PC-9 (cell line): ENCODE results near the gene TGDS. TPM values are rescaled to one million over a fixed set of nuclear protein-coding genes. Genes with fewer than 3 reads are reported as not detected.

Experiments used
- BruUV-seq: library from RNA; stranded (reverse); fragments of 400-500 nt; replicated peaks from 2 replicates; lab custom pipeline; 2021; lab: Mats Ljungman, UMichigan
- CTCF ChIA-PET: fragments of 300-600 bp; sonication (Branson Sonifier 250); formaldehyde crosslinking; loops from one replicate; lab custom pipeline; 2022; ENCODE audit warnings: antibody characterized with exemption; lab: Charles Lee
- POLR2A ChIA-PET: fragments of 300-600 bp; sonication (Branson Sonifier 250); formaldehyde crosslinking; loops from one replicate; lab custom pipeline; 2022; ENCODE audit warnings: antibody characterized with exemption; ENCODE audit not compliant: unreplicated experiment; lab: Charles Lee
- DNase-seq, 2 experiments: peaks; one replicate each; pipeline versions ENCODE4 v3.0.0 to v3.0.0-alpha.2; 2015 to 2022; ENCODE audit warnings: mixed read lengths in 1 of 2
- H2AFZ ChIP-seq: fragments of 200-600 bp; sonication (generic); 2 replicates; pipeline ENCODE4 v1.8.1; 2017; ENCODE audit warnings: antibody characterized with exemption
- H3F3A ChIP-seq: fragments of 200-600 bp; sonication (generic); 2 replicates; pipeline ENCODE4 v1.8.1; 2017; ENCODE audit warnings: antibody characterized with exemption, mild to moderate bottlenecking, low read depth; ENCODE audit not compliant: insufficient read depth
- H3K27ac ChIP-seq: fragments of 200-600 bp; sonication (generic); 2 replicates; pipeline ENCODE4 v1.6.1; 2016; ENCODE audit warnings: mixed run types
- H3K27me3 ChIP-seq: fragments of 200-600 bp; sonication (generic); 2 replicates; pipeline ENCODE4 v1.6.1; 2016; ENCODE audit warnings: low read depth, mixed run types; ENCODE audit not compliant: insufficient read depth
- H3K36me3 ChIP-seq: fragments of 200-600 bp; sonication (generic); 2 replicates; pipeline ENCODE4 v1.6.1; 2016; ENCODE audit warnings: low read depth, mixed run types
- H3K4me1 ChIP-seq: fragments of 200-600 bp; sonication (generic); replicated peaks from 2 replicates; pipeline ENCODE4 v1.6.1; 2016; ENCODE audit warnings: mixed run types; ENCODE audit not compliant: insufficient read depth
- H3K4me2 ChIP-seq: fragments of 200-600 bp; sonication (generic); 2 replicates; pipeline ENCODE4 v1.6.1; 2017; ENCODE audit warnings: mixed run types
- H3K4me3 ChIP-seq: fragments of 200-600 bp; sonication (generic); 2 replicates; pipeline ENCODE4 v1.6.1; 2016; ENCODE audit warnings: mixed run types
- H3K79me2 ChIP-seq: fragments of 200-600 bp; sonication (generic); 2 replicates; pipeline ENCODE4 v1.6.1; 2017; ENCODE audit warnings: low read depth, mixed run types
- H3K9me2 ChIP-seq: fragments of 200-600 bp; sonication (generic); 2 replicates; pipeline ENCODE4 v1.8.1; 2017; ENCODE audit warnings: mild to moderate bottlenecking; ENCODE audit not compliant: insufficient read depth
- H3K9me3 ChIP-seq: fragments of 200-600 bp; sonication (generic); 2 replicates; pipeline ENCODE4 v1.8.1; 2016; ENCODE audit warnings: low read depth; ENCODE audit not compliant: insufficient read depth
- H4K20me1 ChIP-seq: fragments of 200-600 bp; sonication (generic); 2 replicates; pipeline ENCODE4 v1.8.1; 2017; ENCODE audit not compliant: insufficient read depth
- EZH2 ChIP-seq: fragments of 200-600 bp; sonication (generic); IDR thresholded peaks from 2 replicates; pipeline ENCODE4 v1.8.0; 2017; ENCODE audit warnings: antibody characterized with exemption, low read depth
- intact Hi-C: fragments of 100-400 bp; cut with micrococcal nuclease; formaldehyde crosslinking; loops from one replicate; pipeline ENCODE4 v1.10.0; 2022; ENCODE audit not compliant: unreplicated experiment
- total RNA-seq: library from RNA; stranded (reverse); gene quantifications from 2 replicates; pipeline ENCODE4 v1.2.3, GENCODE V29; 2021
- TF ChIP-seq, protein P1 (sequence below): fragments of 200-600 bp; sonication (generic); conservative IDR thresholded peaks from 2 replicates; pipeline ENCODE4 v1.6.1; 2017; ENCODE audit warnings: mixed run types, antibody characterized with exemption, mild to moderate bottlenecking, moderate library complexity

Gene TGDS
- total RNA-seq, 1 experiment from 2014 or later, result 6.2 TPM

DNA sequence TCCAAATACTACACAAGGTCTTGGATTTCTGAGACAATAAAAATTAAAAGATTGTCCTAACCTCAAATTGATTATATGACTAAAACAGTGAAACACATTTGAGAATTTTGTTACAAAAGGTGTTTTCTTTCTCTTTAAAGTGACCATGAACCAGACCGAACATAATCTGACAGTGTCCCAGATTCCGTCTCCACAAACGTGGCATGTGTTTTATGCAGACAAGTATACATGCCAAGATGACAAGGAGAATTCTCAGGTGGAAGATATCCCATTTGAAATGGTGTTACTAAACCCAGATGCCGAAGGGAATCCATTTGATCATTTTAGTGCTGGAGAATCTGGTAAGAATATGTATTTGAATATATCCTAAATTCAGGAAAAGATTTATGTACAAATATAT lies 16.1 kb upstream of the TGDS start:
- Histone ChIP-seq H3K27me3 (no peaks in the 10 kb centered on the region), H2AFZ (no peak overlapping the region), H3K4me1 (no peaks in the 10 kb centered on the region), H3K9me3 (no peaks in the 10 kb centered on the region), H3K36me3 (peaks cover 19% of the 10 kb centered on the region; the same call in 1 of the 2 replicates), H3K27ac (no peak overlapping the region), H3K9me2 (no peaks in the 10 kb centered on the region), H3K79me2 (no peaks in the 10 kb centered on the region), H3K4me2 (no peak overlapping the region), H3K4me3 (no peak overlapping the region), H3F3A (no peaks in the 10 kb centered on the region), H4K20me1 (no peaks in the 10 kb centered on the region)
- ChIA-PET CTCF (no interaction called here), POLR2A (no interaction called here)
- DNase-seq, result no peak
- intact Hi-C loops, result no loop called here
- BruUV-seq, result no TSS peak
- TF ChIP-seq, protein P1, sequence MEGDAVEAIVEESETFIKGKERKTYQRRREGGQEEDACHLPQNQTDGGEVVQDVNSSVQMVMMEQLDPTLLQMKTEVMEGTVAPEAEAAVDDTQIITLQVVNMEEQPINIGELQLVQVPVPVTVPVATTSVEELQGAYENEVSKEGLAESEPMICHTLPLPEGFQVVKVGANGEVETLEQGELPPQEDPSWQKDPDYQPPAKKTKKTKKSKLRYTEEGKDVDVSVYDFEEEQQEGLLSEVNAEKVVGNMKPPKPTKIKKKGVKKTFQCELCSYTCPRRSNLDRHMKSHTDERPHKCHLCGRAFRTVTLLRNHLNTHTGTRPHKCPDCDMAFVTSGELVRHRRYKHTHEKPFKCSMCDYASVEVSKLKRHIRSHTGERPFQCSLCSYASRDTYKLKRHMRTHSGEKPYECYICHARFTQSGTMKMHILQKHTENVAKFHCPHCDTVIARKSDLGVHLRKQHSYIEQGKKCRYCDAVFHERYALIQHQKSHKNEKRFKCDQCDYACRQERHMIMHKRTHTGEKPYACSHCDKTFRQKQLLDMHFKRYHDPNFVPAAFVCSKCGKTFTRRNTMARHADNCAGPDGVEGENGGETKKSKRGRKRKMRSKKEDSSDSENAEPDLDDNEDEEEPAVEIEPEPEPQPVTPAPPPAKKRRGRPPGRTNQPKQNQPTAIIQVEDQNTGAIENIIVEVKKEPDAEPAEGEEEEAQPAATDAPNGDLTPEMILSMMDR, result no peak
- no peak for TF ChIP-seq EZH2

DNA sequence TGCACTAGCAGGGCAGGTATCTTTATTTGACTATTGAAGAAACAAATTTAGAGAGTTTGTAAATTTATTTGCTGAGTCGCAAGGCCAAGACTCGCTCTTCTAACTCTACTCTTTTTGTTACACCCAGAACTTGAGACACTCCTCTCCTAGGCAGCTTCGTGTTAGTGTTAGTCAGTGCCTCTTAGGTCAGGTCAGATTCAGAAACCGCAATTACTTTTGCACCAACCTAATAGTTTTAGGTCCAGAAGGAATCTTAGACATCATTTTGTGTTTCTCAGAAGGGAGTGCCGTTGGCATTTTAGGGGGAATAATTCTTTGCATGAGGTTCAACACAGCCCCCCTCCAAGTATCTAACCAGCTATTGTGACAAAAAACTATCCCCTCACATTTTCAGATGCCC lies 14.5 kb upstream of the TGDS start:
- H4K20me1 ChIP-seq, result no peaks in the 10 kb centered on the region
- H3F3A ChIP-seq, result no peaks in the 10 kb centered on the region
- CTCF ChIA-PET, result no interaction called here
- intact Hi-C loops, result no loop called here
- BruUV-seq, result no TSS peak
- H3K9me2 ChIP-seq, result no peaks in the 10 kb centered on the region
- no peak overlapping the region for H3K4me2 ChIP-seq
- no peaks in the 10 kb centered on the region for H3K4me1 ChIP-seq
- H3K9me3 ChIP-seq, result no peaks in the 10 kb centered on the region
- DNase-seq, result no peak
- no peaks in the 10 kb centered on the region for H3K27me3 ChIP-seq
- no peaks in the 10 kb centered on the region for H3K79me2 ChIP-seq
- peaks cover 23% of the 10 kb centered on the region; the same call in 1 of the 2 replicates for H3K36me3 ChIP-seq
- H3K27ac ChIP-seq, result no peak overlapping the region
- no peak overlapping the region for H2AFZ ChIP-seq
- TF ChIP-seq, protein P1, result no peak
- no peak for TF ChIP-seq EZH2
- no peak overlapping the region for H3K4me3 ChIP-seq
- POLR2A ChIA-PET, result no interaction called here

GRCh38 chr13:94609196-94609595 lies 13.2 kb upstream of the TGDS start:
- no peaks in the 10 kb centered on the region for H3K4me1 ChIP-seq
- DNase-seq, result no peak
- CTCF ChIA-PET, result no interaction called here
- no peaks in the 10 kb centered on the region for H3K9me2 ChIP-seq
- intact Hi-C loops, result no loop called here
- POLR2A ChIA-PET, result no interaction called here
- H4K20me1 ChIP-seq, result no peaks in the 10 kb centered on the region
- H3K4me2 ChIP-seq, result no peak overlapping the region
- BruUV-seq, result no TSS peak
- no peaks in the 10 kb centered on the region for H3K27me3 ChIP-seq
- no peak overlapping the region for H3K4me3 ChIP-seq
- H3K27ac ChIP-seq, result no peak overlapping the region
- H3K79me2 ChIP-seq, result no peaks in the 10 kb centered on the region
- H3F3A ChIP-seq, result no peaks in the 10 kb centered on the region
- H3K36me3 ChIP-seq, result peaks cover 23% of the 10 kb centered on the region; the same call in 1 of the 2 replicates
- TF ChIP-seq, protein P1, result no peak
- TF ChIP-seq EZH2, result no peak
- no peaks in the 10 kb centered on the region for H3K9me3 ChIP-seq
- H2AFZ ChIP-seq, result no peak overlapping the region
